Measurements from ENCODE around the gene NMNAT2.

DNA sequence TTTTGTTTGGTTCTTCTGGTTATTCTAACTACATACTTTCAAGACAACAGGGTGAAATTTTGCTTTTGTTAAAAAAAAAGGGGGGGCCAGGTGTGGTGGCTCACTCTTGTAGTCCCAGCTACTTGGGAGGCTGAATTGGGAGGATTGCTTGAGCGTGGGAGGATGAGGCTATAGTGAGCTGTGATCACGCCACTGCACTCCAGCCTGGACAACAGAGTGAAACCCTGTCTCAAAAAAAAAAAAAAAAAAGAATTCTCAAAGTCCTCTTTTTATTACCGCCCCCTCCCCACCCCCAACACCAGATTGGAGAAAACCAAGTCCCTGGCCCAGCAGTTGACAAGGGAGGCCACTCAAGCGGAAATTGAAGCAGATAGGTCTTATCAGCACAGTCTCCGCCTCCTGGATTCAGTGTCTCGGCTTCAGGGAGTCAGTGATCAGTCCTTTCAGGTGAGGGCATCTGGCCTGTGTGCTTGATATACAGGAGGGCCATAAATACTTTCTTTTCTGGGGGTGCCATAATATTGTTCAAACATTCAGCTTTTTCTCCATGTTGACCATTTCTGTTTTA, 181.9 kb downstream of the NMNAT2 start:
- no peak for TF ChIP-seq MAFK (conservative IDR thresholded peaks at IDR 0.05 in 1 of 2, IDR thresholded peaks at IDR 0.05 in 1 of 2; ENCODE audit: low read length in 2 of 2)
- no peak for TF ChIP-seq CHD2 (IDR thresholded peaks at IDR 0.05; ENCODE audit: low read depth, low read length)
- no peak for TF ChIP-seq MAZ (IDR thresholded peaks at IDR 0.05; ENCODE audit: borderline replicate concordance, low read depth, low read length)
- TF ChIP-seq MAZ (CRISPR knock-in tag; IDR thresholded peaks at IDR 0.05; ENCODE audit: low read depth) = no peak
- TF ChIP-seq U2AF2 (IDR thresholded peaks at IDR 0.05; ENCODE audit: low read depth, low read length) = no peak
- no peak for TF ChIP-seq RAD21 (CRISPR knock-in tag; IDR thresholded peaks at IDR 0.05)
- TF ChIP-seq EP300 (IDR thresholded peaks at IDR 0.05; ENCODE audit: low read depth in 2 of 2, low read length in 2 of 2) = no peak
- TF ChIP-seq EP300 (CRISPR knock-in tag; IDR thresholded peaks at IDR 0.05; ENCODE audit: borderline replicate concordance) = no peak
- no peak for TF ChIP-seq ZNF441 (CRISPR knock-in tag; IDR thresholded peaks at IDR 0.05; ENCODE audit: borderline replicate concordance)
- TF ChIP-seq, protein P1, sequence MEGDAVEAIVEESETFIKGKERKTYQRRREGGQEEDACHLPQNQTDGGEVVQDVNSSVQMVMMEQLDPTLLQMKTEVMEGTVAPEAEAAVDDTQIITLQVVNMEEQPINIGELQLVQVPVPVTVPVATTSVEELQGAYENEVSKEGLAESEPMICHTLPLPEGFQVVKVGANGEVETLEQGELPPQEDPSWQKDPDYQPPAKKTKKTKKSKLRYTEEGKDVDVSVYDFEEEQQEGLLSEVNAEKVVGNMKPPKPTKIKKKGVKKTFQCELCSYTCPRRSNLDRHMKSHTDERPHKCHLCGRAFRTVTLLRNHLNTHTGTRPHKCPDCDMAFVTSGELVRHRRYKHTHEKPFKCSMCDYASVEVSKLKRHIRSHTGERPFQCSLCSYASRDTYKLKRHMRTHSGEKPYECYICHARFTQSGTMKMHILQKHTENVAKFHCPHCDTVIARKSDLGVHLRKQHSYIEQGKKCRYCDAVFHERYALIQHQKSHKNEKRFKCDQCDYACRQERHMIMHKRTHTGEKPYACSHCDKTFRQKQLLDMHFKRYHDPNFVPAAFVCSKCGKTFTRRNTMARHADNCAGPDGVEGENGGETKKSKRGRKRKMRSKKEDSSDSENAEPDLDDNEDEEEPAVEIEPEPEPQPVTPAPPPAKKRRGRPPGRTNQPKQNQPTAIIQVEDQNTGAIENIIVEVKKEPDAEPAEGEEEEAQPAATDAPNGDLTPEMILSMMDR (CRISPR knock-in tag; IDR thresholded peaks at IDR 0.05) = no peak
- no peak for TF ChIP-seq ZMYM4 (CRISPR knock-in tag; IDR thresholded peaks at IDR 0.05)
- TF ChIP-seq FOXA1 (IDR thresholded peaks at IDR 0.05) = no peak
- TF ChIP-seq FOXA1 (CRISPR knock-in tag; IDR thresholded peaks at IDR 0.05) = no peak
- no peak for TF ChIP-seq CBFB (CRISPR knock-in tag; IDR thresholded peaks at IDR 0.05)
- no peak for TF ChIP-seq TCF7L2 (IDR thresholded peaks at IDR 0.05; ENCODE audit: low read depth, low read length)

Measured in HepG2 (cell line).